ENCODE results near the gene CCDC93. TPM values are rescaled to one million over a fixed set of nuclear protein-coding genes. Genes with fewer than 3 reads are reported as not detected.
A peak's percentile ranks its signal among the peaks of the same experiment; 100 is the strongest.
"Not testable (repeated sequence)": the region's sequence is repeated elsewhere in the genome, so short reads cannot be mapped to it uniquely, and the experiment has no call there.

The CCDC93 gene
- total RNA-seq, 1 donor from 2014 or later: 22.2 TPM

- ATAC-seq: no peak
- intact Hi-C loops (cut with DNase I): loop anchor here (5.0 to 10.0 kb wide), 2 partner anchors 156 to 814 kb away; no protein-coding TSS in a partner anchor
- DNase-seq (ENCODE audit: missing footprints): no peak
These were observed 34.5 kb upstream of the CCDC93 start for GRCh38 chr2:118048401-118048800.

- intact Hi-C loops (cut with DNase I): loop anchor here (5.0 to 10.0 kb wide), 2 partner anchors 157 to 815 kb away; no protein-coding TSS in a partner anchor
- ATAC-seq (no peak), DNase-seq (ENCODE audit: missing footprints) (no peak)
These were observed 33.5 kb upstream of the CCDC93 start for GRCh38 chr2:118047380-118047826.

GRCh38 chr2:118046634-118047210, 32.9 kb upstream of the CCDC93 start:
- no peak for ATAC-seq
- DNase-seq (ENCODE audit: missing footprints): no peak
- intact Hi-C loops (cut with DNase I): loop anchor here (5.0 to 10.0 kb wide), 2 partner anchors 158 to 816 kb away; no protein-coding TSS in a partner anchor

GRCh38 chr2:118045286-118045685, 31.4 kb upstream of the CCDC93 start:
- ATAC-seq: no peak
- intact Hi-C loops (cut with DNase I): loop anchor here (5.0 to 10.0 kb wide), 2 partner anchors 160 to 817 kb away; no protein-coding TSS in a partner anchor
- DNase-seq (ENCODE audit: missing footprints): no peak

- intact Hi-C loops (cut with DNase I): loop anchor here (5.0 to 10.0 kb wide), 2 partner anchors 160 to 817 kb away; no protein-coding TSS in a partner anchor
- ATAC-seq (no peak), DNase-seq (ENCODE audit: missing footprints) (no peak)
These were observed 31.0 kb upstream of the CCDC93 start for GRCh38 chr2:118044854-118045253.

GRCh38 chr2:118044103-118044716, 30.3 kb upstream of the CCDC93 start:
- DNase-seq (ENCODE audit: missing footprints) (no peak), ATAC-seq (no peak)
- intact Hi-C loops (cut with DNase I): loop anchor here (10.0 kb wide), 1 partner anchor 161 kb away; no protein-coding TSS in a partner anchor

- ATAC-seq (no peak), DNase-seq (ENCODE audit: missing footprints) (no peak)
- intact Hi-C loops (cut with DNase I): loop anchor here (10.0 kb wide), 1 partner anchor 164 kb away; no protein-coding TSS in a partner anchor
These were observed 27.0 kb upstream of the CCDC93 start for GRCh38 chr2:118040891-118041290.

- DNase-seq (ENCODE audit: missing footprints): no peak
These were observed 18.5 kb upstream of the CCDC93 start for GRCh38 chr2:118032169-118033013.

GRCh38 chr2:118031566-118031965, 17.7 kb upstream of the CCDC93 start:
- intact Hi-C loops (cut with DNase I): no loop called here
- DNase-seq (ENCODE audit: missing footprints) (no peak), ATAC-seq (no peak)

More at GRCh38 chr2:118032169-118033013, 18.5 kb upstream of the CCDC93 start:
- ATAC-seq: no peak
- intact Hi-C loops (cut with DNase I): no loop called here

- ATAC-seq (no peak), DNase-seq (ENCODE audit: missing footprints) (no peak)
- intact Hi-C loops (cut with DNase I): no loop called here
These were observed 15.2 kb upstream of the CCDC93 start for GRCh38 chr2:118029025-118029424.

GRCh38 chr2:118021356-118021755, 7.5 kb upstream of the CCDC93 start:
- intact Hi-C loops (cut with DNase I): no loop called here
- ATAC-seq (no peak), DNase-seq (ENCODE audit: missing footprints) (no peak)

- intact Hi-C loops (cut with DNase I): no loop called here
- ATAC-seq (no peak), DNase-seq (ENCODE audit: missing footprints) (no peak)
These were observed 6.0 kb upstream of the CCDC93 start for GRCh38 chr2:118019821-118020220.

GRCh38 chr2:118016911-118017310, 3.0 kb upstream of the CCDC93 start:
- intact Hi-C loops (cut with DNase I): no loop called here

GRCh38 chr2:118015761-118016160, 1.9 kb upstream of the CCDC93 start:
- ATAC-seq: not testable (repeated sequence)

More at GRCh38 chr2:118016911-118017310, 3.0 kb upstream of the CCDC93 start:
- ATAC-seq (no peak), DNase-seq (ENCODE audit: missing footprints) (no peak)

GRCh38 chr2:118014492-118014824, 588 bp upstream of the CCDC93 start:
- ATAC-seq (no peak), DNase-seq (ENCODE audit: missing footprints) (peak; percentile 67)
- intact Hi-C loops (cut with DNase I): no loop called here

More at GRCh38 chr2:118015761-118016160, 1.9 kb upstream of the CCDC93 start:
- intact Hi-C loops (cut with DNase I): not testable (repeated sequence)
- peak; percentile 78 for DNase-seq (ENCODE audit: missing footprints)

GRCh38 chr2:118013221-118013723, 598 bp downstream of the CCDC93 start:
- ATAC-seq (peak; percentile 54), DNase-seq (ENCODE audit: missing footprints) (peak; percentile 86)
- intact Hi-C loops (cut with DNase I): no loop called here

GRCh38 chr2:118012778-118013177, 1.1 kb downstream of the CCDC93 start:
- DNase-seq (ENCODE audit: missing footprints): no peak
- no peak for ATAC-seq
- intact Hi-C loops (cut with DNase I): no loop called here

GRCh38 chr2:118010473-118010872, 3.4 kb downstream of the CCDC93 start:
- intact Hi-C loops (cut with DNase I): no loop called here
- DNase-seq (ENCODE audit: missing footprints) (no peak), ATAC-seq (no peak)

GRCh38 chr2:118006861-118007260, 7.0 kb downstream of the CCDC93 start:
- intact Hi-C loops (cut with DNase I): no loop called here
- no peak for ATAC-seq
- DNase-seq (ENCODE audit: missing footprints): no peak
